ENCODE results near the gene TMEM175. TPM values are rescaled to one million over a fixed set of nuclear protein-coding genes. Genes with fewer than 3 reads are reported as not detected.
"Not testable (repeated sequence)": the region's sequence is repeated elsewhere in the genome, so short reads cannot be mapped to it uniquely, and the experiment has no call there.

TMEM175 gene
- total RNA-seq, 2 donors from 2014 or later, result 20.2 to 24.0 TPM

DNA sequence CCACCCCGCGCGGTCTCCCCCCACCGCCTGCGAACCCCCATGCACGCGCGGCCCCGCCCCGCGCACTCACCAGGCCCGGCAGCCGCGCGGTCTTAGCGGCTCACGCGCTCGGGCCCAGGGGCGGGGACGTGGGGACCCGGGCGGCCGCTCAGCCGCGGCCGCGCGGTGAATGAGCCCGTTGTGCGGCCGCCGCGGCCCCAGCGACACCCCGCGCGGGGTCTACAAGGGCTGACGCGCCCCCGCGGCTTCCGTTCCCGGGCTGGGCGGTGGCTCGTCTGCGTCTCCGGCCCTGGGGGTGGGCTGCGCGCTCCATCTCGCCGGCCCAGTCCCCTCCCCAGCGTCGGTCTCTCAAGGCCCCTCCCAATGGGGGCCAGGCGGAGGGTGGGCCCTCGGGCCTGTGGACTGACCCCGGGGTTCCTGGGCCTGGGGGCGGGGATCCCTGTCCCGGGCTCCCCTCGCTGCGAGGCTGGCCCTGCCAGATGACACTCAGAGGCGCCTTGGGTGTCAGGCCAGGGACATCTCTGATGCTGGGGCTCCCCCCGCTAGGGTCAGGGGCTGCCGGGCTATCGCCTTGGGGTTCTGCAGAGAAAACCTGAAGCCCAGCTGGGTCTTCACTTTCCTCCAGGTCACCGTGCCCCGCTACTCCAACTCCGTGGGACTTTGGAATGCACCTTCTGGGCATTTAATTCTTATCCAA, 65.3 kb downstream of the TMEM175 start:
- Histone ChIP-seq H3K4me1 (peaks cover 0 to 26% of the 10 kb centered on the region in 2 donors), H3K27me3 (peaks cover 6 to 25% of the 10 kb centered on the region in 2 donors), H3K36me3 (no peaks in the 10 kb centered on the region), H3K4me3 (peak overlapping the region; percentile 5 to 48), H3K9me3 (no peaks in the 10 kb centered on the region), H3K27ac (no peak overlapping the region)
- no peak for DNase-seq (ENCODE audit: low spot score)
- no peak for TF ChIP-seq CTCF (IDR thresholded peaks at IDR 0.05)

- Histone ChIP-seq H3K27me3 (peaks cover 6 to 32% of the 10 kb centered on the region in 2 donors), H3K9me3 (no peaks in the 10 kb centered on the region), H3K4me3 (no peak overlapping the region), H3K4me1 (peaks cover 0 to 32% of the 10 kb centered on the region in 2 donors), H3K36me3 (no peaks in the 10 kb centered on the region), H3K27ac (no peak overlapping the region)
- no peak for TF ChIP-seq CTCF (IDR thresholded peaks at IDR 0.05)
- DNase-seq (ENCODE audit: low spot score), result no peak
These were observed 65.9 kb downstream of the TMEM175 start for GRCh38 chr4:998096-998691.

DNA sequence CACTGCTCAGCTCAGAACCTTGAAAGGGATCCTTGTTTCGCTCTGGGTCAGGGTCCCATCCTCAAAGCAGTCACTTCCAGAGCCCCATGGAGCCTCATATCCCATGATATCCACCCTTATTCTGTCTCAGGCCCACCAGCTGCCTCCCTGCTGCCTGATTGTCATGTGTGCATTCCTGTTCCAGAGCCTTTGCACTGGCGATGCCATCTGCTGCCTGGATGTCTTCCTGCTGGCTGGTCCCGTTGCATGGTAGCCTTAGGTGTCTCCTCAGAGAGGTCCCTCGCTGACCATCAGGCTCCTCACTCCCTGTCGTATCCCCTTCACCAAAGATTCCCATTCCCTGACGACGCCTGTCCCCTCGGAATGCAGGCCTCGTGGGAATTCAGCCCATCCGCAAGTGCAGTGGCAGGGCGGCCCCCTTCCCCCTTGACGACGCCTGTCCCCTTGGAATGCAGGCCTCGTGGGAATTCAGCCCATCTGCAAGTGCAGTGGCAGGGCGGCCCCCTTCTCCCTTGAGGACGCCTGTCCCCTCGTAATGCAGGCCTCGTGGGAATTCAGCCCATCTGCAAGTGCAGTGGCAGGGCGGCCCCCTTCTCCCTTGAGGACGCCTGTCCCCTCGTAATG, 67.1 kb downstream of the TMEM175 start:
- not testable (repeated sequence) for H3K9me3 ChIP-seq; H3K4me3 ChIP-seq; H3K36me3 ChIP-seq; H3K27ac ChIP-seq; DNase-seq (ENCODE audit: low spot score)
- Histone ChIP-seq H3K27me3 (peaks cover 12 to 37% of the 10 kb centered on the region in 2 donors), H3K4me1 (peaks cover 0 to 36% of the 10 kb centered on the region in 2 donors)

DNA sequence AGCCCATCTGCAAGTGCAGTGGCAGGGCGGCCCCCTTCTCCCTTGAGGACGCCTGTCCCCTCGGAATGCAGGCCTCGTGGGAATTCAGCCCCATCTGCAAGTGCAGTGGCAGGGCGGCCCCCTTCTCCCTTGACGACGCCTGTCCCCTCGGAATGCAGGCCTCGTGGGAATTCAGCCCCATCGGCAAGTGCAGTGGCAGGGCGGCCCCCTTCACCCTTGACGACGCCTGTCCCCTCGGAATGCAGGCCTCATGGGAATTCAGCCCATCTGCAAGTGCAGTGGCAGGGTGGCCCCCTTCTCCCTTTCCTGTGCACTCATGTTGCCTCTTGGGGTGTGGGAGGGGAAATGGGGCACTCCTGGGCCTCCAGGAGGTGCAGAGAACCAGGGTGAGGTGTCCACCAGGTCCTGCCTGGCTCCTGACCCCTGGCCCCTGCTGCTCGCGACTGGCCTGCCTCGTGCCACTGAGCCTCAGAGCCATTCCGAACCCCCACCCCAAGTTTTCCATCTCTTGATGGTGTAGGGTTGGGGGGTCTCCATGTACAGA, 67.7 kb downstream of the TMEM175 start:
- Histone ChIP-seq H3K36me3 (no peaks in the 10 kb centered on the region), H3K9me3 (no peaks in the 10 kb centered on the region), H3K4me1 (peaks cover 0 to 36% of the 10 kb centered on the region in 2 donors), H3K4me3 (no peak overlapping the region), H3K27ac (no peak overlapping the region), H3K27me3 (peaks cover 12 to 37% of the 10 kb centered on the region in 2 donors)
- no peak for DNase-seq (ENCODE audit: low spot score)
- TF ChIP-seq CTCF (IDR thresholded peaks at IDR 0.05), result no peak

DNA sequence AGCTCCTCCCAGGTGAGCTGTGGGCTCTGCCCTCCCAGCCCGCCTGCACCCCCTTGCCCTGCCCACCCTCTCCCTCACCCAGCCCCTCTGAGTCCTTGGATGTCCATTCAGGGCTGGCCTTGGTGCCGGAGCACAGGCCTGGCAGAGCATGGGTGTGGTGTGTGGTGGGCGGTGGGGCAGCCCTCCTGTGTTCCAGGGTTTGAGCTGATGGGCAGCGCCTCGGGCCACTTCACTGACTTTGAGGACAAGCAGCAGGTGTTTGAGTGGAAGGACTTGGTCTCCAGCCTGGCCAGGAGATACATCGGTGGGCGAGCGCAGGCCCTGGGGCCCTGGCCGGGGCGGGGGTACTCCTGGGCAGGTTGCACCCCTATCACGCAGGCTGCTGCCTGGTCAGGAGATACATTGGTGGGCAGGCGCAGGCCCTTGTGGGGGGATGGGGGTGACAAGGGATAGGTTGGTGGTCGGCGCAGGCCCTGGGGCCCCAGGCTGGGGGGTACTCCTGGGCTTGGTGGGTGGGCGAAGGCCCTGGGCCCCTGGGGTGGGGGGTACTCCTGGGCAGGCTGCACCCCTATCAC, 68.5 kb downstream of the TMEM175 start:
- Histone ChIP-seq H3K27ac (no peak overlapping the region), H3K36me3 (no peaks in the 10 kb centered on the region), H3K4me1 (peaks cover 0 to 36% of the 10 kb centered on the region in 2 donors), H3K9me3 (no peaks in the 10 kb centered on the region), H3K4me3 (no peak overlapping the region), H3K27me3 (peaks cover 12 to 37% of the 10 kb centered on the region in 2 donors)
- TF ChIP-seq CTCF (IDR thresholded peaks at IDR 0.05), result no peak
- DNase-seq (ENCODE audit: low spot score), result no peak
